22Rv1 (cell line): ENCODE results near the gene OIP5.
A peak's percentile ranks its signal among the peaks of the same experiment; 100 is the strongest.

Experiments
- H3K27ac ChIP-seq: fragments of 450-650 bp; 2 replicates; pipeline ENCODE4 v1.5.1; 2017
- CTCF ChIP-seq: fragments of 450-650 bp; IDR thresholded peaks from 2 replicates; pipeline ENCODE4 v1.5.1; 2017; ENCODE audit warnings: mild to moderate bottlenecking
- ZFX ChIP-seq: fragments of 450-650 bp; IDR thresholded peaks from 2 replicates; pipeline ENCODE4 v1.6.1; 2017; ENCODE audit warnings: antibody characterized with exemption, borderline replicate concordance

OIP5 gene

DNA sequence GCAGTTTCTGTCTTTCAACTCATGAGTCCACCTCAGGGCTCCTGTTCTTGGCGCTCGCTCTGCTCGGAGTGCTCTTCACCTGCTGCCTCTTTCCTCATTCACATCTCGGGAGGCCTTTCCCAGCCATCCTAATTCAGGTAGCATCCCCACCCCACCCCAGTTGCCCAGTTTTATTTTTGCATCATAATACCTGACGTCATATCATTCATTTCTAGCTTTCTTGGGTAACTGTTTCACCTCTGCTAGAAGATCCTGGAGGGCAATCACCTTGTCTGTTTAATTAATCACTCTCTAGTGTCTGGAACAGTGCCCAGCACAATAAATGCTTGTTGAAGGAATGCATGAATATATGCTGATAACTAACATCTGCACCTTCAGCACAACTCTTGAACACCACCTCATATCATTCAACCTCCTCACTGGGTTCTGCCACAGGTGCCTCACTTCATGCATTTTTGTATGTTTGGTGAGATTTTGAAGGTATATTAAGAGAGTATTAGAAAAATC is 7.9 kb upstream of the OIP5 start:
- no peak overlapping the region; the same call in 1 of the 2 replicates for H3K27ac ChIP-seq
- TF ChIP-seq CTCF (no peak), ZFX (no peak)

DNA sequence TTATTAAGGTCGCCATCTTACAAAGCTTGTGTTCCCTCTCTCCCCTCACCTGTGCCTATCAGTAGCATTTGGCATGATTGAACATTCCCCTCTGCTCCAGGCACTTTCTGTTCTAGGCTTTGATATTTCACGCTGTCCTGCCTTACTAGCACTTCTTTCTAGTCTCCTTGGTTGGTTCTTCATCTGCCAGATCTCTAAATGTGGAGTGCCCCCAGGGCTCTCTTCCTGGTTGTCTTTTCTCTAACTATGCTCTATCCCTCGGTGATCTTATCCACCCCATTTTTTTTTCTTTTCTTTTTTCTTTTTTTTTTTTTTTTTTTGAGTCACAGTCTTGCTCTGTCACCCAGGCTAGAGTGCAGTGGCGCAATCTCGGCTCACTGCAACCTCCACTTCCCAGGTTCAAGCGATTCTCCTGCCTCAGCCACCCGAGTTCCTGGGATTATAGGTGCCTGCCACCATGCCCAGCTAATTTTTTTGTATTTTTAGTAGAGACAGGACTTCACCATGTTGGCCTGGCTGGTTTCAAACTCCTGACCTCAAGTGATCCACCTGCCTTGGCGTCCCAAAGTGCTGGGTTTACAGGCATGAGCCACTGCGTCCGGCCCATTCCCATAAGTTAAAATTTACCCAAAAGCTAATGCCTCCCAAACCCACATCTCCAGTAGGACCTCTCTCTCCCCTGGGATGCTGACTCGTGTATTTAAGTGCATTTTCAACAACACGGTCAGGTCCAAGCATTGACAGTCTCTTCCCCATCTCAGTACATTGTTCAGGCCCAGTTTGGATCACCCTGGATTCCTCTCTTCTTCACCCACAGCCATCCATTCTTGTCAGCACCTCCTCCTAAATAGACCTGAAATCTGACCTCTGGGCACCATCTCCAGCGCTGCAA is 5.5 kb upstream of the OIP5 start:
- TF ChIP-seq CTCF = no peak
- H3K27ac ChIP-seq = peak overlapping the region; percentile 47

DNA sequence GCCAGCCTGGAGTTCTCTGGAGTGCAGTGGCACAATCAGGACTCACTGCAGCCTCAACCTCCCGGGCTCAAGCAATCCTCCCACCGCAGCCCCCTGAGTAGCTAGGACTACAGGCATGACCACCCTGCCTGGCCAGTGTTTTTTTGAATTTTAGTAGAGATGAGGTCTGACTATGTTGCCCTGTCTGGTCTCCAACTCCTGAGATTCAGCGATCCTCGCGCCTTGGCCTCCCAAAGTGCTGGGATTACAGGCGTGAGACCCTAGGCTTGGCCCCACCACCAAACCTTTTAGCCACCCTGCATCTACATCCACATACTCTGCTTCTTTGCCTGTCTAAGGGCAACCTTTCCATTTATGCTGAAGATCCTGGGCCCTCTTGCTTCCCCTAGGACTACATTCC is 4.7 kb upstream of the OIP5 start:
- peak overlapping the region; percentile 47 for H3K27ac ChIP-seq
- no peak for TF ChIP-seq CTCF
- no peak for TF ChIP-seq ZFX

- H3K27ac ChIP-seq = no peak overlapping the region
- TF ChIP-seq CTCF (no peak), ZFX (no peak)
Observed at GRCh38 chr15:41336549-41336948, 4.2 kb upstream of the OIP5 start.

GRCh38 chr15:41334293-41335120 is 2.1 kb upstream of the OIP5 start:
- peak overlapping the region; percentile 96 for H3K27ac ChIP-seq
- TF ChIP-seq CTCF (no peak), ZFX (no peak)

DNA sequence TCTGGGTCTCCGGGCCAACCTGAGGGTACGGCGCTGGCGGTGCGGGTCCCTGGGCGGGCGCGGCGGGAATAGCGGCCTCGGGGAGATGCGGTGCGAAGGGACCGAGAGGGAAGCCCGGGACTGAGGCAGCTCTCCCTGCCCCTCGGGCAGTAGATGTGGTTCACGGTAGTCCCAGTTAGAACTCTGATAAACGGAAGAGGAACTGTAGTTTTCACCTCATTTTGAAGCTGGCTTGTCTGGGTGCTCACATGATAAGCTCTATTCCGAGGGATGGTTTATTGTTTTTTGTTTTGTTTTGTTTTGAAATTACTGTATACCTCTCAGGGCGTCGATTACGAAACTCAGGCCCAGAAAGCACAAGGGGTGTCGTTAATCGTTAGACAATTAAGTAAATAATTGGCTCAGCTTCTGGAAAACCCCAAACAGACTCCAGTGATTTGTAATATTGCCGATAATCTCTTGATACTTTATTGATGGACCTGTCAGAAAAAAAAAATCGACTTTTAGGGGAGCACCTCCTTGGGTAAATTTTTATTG is 703 bp upstream of the OIP5 start:
- TF ChIP-seq ZFX = no peak
- TF ChIP-seq CTCF = no peak
- H3K27ac ChIP-seq = peak overlapping the region; percentile 96

GRCh38 chr15:41331833-41332193 is 578 bp downstream of the OIP5 start:
- TF ChIP-seq CTCF (peak; percentile 80; the same call in 1 of the 2 replicates), ZFX (no peak)

More at GRCh38 chr15:41331833-41332193, 578 bp downstream of the OIP5 start:
- H3K27ac ChIP-seq = peak overlapping the region; percentile 96
